Activated CD4-positive, alpha-beta T cell treated with anti-CD3 and anti-CD28 coated beads for 4 hours (primary cell): ENCODE data around the gene BAG1.
A peak's percentile ranks its signal among the peaks of the same experiment; 100 is the strongest.

Experiments
- DNase-seq, 2 donors: peaks; one replicate each; pipeline ENCODE4 v3.0.0-alpha.2; 2020

BAG1 gene

DNA sequence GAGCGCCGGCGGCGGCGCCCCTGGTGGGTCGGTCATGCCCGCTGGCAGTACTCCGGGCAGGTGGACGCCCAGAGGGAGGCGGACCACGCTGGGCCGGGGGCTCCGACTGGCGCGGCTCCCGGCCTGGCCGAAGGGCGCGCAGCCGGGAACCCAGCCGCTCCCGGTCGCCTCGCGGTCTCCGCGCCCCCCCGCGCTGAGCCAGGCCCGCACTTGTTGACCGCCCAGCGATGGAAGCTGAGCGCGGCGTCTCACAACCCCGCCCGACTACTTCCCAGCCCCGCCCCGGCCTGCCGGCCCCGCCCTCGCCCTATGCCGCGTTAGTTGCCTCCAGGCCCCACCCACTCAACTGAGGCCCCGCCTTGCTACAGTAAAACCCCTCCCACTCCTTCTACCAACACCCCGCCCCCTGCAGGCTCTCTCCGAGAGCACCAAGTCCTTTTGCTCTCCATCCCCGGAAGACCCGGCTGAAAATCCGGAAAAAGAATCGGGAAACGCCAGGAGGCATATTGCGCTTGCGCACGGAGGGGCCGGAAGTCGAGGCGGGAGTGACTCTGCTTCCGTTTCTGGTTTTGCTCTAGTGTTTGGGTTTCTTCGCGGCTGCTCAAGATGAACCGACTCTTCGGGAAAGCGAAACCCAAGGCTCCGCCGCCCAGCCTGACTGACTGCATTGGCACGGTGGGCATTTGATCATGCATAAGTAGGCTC lies at the start of gene BAG1, which contains the start of gene CHMP5:
TSS of gene BAG1 (minus strand) at position 236 of the 705 bp plus-strand sequence.
TSS of gene CHMP5 (plus strand) at position 577 of the 705 bp plus-strand sequence. CDS start at position 607, 30 bp downstream.
- DNase-seq: peak; percentile 99 to 100

DNA sequence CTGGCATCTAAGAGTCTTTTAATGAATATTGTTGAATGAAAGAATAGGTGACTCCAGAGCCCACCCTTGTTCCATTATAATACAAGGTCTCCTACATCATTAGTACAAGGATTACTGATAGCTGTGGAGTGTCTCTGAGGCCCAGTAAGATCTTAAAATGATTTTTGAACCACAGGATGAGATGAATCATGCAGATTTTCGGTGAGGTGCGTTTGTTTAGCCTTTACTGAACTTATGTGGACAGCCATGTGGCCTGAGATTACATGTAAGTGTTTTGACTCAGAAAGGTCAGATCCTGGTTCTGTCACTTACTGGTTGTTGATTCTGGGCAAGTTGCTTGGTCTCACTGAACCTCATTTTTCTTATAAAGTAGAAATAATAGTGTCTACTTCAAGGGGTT lies 47.4 kb upstream of the BAG1 start:
- no peak for DNase-seq

GRCh38 chr9:33310748-33311147 lies 46.2 kb upstream of the BAG1 start:
- DNase-seq: no peak

GRCh38 chr9:33309903-33310302 lies 45.4 kb upstream of the BAG1 start:
- DNase-seq: no peak

GRCh38 chr9:33307067-33307466 lies 42.6 kb upstream of the BAG1 start:
- no peak for DNase-seq

DNA sequence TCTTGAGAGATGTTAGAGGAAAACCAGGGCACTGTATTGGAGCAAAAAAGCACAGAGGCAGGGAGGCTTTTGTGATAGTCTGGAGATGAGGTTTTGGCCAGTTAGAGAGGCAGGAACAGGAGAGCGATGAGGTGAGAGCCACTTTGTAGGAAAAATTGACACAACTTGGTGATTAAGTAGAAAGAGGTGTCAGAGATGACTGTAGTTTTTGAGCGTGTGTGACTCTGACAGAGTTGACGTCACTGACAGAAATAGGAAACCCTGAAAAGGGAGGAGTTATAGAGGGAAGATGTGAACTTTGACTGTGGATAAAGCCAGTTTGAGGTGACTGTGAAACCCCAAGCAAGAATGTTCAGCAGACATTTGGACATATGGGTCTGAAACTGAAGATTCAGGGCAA lies 41.5 kb upstream of the BAG1 start:
- no peak for DNase-seq

- DNase-seq: no peak
These were observed 39.9 kb upstream of the BAG1 start for GRCh38 chr9:33304362-33304761.

DNA sequence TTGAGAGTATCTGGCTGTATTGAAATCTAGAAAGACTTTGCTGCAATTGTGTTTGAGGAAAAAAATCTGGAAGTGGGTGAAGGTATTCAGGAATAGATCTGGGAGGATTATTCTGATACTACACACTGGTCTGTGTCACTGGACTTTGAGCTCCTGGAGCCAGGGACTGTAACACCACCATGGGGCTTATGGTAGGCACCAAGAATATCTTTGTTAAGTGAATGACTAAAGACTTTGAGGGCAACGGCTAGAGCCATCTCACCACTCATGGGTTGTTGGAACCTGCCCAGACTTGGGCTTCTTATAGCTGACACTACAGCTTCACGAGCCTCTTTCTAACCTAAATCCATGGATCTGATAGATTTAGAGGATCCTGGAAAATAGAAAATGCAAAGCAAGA lies 36.0 kb upstream of the BAG1 start:
- DNase-seq: no peak

- DNase-seq: no peak
These were observed 32.9 kb upstream of the BAG1 start for GRCh38 chr9:33297432-33297831.

- DNase-seq: no peak
These were observed 31.1 kb upstream of the BAG1 start for GRCh38 chr9:33295571-33295970.

DNA sequence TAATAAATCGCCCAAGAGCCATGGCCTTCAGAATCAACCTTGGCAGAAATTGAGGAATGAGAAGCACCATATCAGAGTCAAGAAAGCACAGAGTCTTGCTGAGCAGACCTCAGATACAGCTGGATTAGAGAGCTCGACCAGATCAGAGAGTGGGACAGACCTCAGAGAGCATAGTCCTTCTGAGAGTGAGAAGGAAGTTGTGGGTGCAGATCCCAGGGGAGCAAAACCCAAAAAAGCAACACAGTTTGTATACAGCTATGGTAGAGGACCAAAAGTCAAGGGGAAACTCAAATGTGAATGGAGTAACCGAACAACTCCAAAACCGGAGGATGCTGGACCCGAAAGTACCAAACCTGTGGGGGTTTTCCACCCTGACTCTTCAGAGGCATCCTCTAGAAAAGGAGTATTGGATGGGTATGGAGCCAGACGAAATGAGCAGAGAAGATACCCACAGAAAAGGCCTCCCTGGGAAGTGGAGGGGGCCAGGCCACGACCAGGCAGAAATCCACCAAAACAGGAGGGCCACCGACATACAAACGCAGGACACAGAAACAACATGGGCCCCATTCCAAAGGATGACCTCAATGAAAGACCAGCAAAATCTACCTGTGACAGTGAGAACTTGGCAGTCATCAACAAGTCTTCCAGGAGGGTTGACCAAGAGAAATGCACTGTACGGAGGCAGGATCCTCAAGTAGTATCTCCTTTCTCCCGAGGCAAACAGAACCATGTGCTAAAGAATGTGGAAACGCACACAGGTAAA lies 30.3 kb upstream of the BAG1 start:
- DNase-seq: no peak

DNA sequence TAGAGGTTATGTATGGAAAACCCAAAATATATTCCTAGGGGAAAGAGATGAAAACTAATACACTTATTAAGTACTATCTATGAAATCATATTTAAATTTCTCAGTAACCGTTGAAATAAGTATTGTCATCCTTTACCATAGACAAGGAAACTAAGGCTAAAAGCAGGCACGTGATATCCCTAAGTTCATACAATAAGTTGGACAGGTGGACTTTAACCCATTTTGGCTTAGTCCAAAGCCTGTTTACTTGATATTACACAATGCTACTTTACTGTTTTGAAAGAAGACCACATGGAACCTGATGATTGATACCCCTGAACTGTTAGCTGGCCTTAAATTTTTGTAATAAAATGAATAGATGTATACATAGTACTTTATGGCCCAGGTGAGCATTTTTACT lies 29.3 kb upstream of the BAG1 start:
- DNase-seq: no peak

- no peak for DNase-seq
These were observed 27.4 kb upstream of the BAG1 start for GRCh38 chr9:33291901-33292300.

GRCh38 chr9:33291031-33291397 lies 26.5 kb upstream of the BAG1 start:
- no peak for DNase-seq

DNA sequence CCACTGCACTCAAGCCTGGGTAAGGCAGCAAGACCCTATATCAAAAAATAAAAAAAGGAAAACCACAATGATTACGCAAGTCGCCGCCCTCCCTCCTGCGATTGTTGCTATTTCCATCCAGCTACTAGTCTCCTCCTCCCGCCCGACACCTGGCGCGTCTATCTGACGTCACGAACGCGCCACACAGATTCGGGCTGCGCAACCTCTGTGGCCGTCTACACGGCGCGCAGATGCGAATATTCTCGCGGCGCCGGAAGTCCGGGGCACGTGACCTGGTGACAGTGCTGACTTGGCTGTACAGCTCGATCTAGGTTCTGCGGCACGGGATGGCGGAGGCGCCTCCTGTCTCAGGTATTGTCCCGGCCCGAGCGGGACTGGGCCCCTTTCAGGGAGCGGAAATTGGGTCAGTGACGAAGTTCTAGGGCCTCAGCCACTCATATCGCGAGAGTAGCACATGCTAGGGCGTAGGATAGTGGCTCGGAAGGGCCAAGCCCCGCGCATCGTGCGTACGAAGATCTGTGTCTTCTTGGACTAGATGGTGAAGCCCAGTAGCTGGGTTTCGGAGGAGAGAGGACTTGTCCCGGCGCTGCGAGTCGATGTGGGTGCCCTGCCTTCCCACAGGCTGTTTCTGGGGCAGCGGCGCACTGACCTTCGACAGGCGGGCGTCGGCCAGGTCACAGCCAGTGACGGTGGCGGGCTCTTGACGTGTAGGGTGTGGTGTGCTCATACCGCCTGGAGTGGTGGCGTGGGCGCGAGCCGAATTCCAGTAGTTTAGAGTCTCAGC lies 25.9 kb upstream of the BAG1 start, which contains the start of gene NFX1:
TSS of gene NFX1 (plus strand) at position 270 of the 784 bp plus-strand sequence. CDS start at position 327, 57 bp downstream.
- DNase-seq: peak; percentile 97

- DNase-seq: no peak
These were observed 25.4 kb upstream of the BAG1 start for GRCh38 chr9:33289936-33290246.

DNA sequence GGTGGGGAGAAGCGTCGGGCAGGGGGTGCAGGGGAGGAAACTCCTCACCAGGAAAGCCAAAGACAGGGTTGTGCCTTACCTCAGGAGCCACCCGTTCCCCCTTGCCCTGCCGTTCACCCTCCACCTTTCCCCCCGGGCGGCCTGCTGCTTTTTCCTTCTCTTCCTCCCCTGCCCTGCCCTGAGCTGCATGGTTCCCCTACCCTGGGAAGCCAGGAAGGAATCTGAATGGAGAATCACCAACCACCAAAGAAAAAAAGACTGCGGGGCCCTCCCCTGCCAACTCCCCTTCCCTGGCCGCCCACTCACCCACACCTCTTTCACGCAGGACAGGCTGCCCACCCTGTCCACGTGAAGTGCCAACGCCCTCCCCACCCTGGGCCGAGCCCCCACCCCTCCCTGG lies 25.0 kb upstream of the BAG1 start:
- peak; percentile 32 to 34 for DNase-seq

- no peak for DNase-seq
These were observed 24.4 kb upstream of the BAG1 start for GRCh38 chr9:33288828-33289483.

DNA sequence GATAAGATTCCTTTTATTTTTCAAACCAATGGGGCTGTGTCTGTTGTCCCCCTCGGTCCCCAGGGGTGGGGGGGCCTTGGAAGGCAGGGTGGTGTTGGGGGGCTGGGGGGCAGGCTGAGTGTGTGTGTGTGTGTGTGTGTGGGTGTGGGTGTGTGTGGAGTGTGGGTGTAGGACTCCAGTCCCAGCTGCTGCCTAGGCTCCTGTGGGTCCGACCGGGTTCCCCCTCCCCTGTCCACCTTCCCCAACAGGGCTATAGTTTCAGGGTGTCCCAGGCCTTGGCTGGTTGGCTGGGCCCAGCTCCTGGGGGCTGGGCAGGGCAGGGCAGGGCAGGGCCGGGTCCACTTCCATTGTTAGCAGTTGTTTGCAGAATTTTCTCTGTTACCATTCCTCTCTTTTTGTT lies 23.7 kb upstream of the BAG1 start:
- no peak for DNase-seq

GRCh38 chr9:33287087-33287490 lies 22.6 kb upstream of the BAG1 start:
- peak; percentile 38 to 61 for DNase-seq

DNA sequence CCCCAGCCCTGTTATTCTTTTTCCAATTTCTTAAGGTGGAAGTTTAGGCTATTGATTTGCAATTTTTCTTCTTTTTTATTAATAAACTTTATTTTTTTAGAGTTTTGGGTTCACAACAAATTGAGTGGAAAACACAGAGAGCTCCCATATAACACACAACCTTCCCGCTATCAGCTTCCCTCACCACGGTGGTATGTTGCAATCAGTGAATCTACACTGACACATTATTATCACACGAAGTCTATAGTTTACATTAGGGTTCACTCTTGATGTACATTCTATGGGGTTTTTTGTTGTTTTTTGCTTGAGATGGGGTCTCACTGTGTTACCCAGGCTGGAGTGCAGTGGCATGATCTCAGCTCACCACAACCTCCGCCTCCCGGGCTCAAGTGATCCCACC lies 21.0 kb upstream of the BAG1 start:
- DNase-seq: no peak

DNA sequence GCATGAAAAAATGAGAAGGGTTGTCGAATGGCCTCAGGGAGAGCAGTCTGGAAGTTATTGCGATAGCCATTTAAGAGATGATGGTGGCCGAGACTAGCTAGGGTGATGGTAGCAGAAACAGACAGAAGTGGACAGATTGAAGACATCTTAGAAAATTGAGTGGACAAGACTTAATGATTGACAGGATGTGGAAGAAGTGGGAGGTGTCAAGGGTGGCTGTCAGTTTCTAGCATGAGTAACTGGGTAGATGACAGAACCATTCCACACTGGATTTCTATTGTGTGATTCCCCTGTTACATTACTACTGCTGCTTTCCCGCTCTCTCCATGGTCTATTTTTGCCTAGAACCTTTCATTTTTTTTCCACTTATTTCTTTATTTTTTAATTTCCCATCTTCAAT lies 13.0 kb upstream of the BAG1 start:
- no peak for DNase-seq

- no peak for DNase-seq
These were observed 9.4 kb upstream of the BAG1 start for GRCh38 chr9:33273972-33274328.
